ENCODE data around the gene CRYBA2.

DNA sequence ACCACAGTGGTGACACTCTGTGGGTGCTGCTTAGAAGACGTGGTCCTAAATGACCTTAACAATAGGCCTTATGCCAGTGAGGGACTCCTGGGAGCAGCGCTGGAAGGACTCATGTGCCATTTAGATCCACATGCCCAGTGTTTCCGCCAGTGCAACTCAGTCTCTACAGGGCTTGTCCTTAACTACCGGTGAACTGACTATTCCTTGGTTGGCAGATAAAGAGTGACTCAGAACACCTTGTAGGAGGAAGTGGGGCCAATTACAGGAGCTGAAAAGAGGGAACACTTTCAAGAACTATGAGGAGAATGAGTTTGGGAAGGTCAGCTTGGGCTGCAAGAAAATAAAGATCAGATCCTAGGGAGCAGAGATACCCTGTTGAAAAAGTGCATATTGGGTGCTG lies 35.6 kb downstream of the CRYBA2 start:
- no peak for TF ChIP-seq MAFK (IDR thresholded peaks at IDR 0.05; ENCODE audit: partially characterized antibody)
- TF ChIP-seq KDM5A (IDR thresholded peaks at IDR 0.05): no peak
- no peak for TF ChIP-seq JUNB (IDR thresholded peaks at IDR 0.05)
- TF ChIP-seq, protein P1, sequence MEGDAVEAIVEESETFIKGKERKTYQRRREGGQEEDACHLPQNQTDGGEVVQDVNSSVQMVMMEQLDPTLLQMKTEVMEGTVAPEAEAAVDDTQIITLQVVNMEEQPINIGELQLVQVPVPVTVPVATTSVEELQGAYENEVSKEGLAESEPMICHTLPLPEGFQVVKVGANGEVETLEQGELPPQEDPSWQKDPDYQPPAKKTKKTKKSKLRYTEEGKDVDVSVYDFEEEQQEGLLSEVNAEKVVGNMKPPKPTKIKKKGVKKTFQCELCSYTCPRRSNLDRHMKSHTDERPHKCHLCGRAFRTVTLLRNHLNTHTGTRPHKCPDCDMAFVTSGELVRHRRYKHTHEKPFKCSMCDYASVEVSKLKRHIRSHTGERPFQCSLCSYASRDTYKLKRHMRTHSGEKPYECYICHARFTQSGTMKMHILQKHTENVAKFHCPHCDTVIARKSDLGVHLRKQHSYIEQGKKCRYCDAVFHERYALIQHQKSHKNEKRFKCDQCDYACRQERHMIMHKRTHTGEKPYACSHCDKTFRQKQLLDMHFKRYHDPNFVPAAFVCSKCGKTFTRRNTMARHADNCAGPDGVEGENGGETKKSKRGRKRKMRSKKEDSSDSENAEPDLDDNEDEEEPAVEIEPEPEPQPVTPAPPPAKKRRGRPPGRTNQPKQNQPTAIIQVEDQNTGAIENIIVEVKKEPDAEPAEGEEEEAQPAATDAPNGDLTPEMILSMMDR (IDR thresholded peaks at IDR 0.05): no peak
- no peak for TF ChIP-seq EHMT2 (IDR thresholded peaks at IDR 0.05; ENCODE audit: low read depth)
- TF ChIP-seq EP300 (IDR thresholded peaks at IDR 0.05): no peak
- TF ChIP-seq POLR2A (IDR thresholded peaks at IDR 0.05; ENCODE audit: low read length): no peak
- TF ChIP-seq, protein P2, sequence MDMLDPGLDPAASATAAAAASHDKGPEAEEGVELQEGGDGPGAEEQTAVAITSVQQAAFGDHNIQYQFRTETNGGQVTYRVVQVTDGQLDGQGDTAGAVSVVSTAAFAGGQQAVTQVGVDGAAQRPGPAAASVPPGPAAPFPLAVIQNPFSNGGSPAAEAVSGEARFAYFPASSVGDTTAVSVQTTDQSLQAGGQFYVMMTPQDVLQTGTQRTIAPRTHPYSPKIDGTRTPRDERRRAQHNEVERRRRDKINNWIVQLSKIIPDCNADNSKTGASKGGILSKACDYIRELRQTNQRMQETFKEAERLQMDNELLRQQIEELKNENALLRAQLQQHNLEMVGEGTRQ (IDR thresholded peaks at IDR 0.05): no peak
- TF ChIP-seq, protein P3, sequence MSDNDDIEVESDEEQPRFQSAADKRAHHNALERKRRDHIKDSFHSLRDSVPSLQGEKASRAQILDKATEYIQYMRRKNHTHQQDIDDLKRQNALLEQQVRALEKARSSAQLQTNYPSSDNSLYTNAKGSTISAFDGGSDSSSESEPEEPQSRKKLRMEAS (IDR thresholded peaks at IDR 0.05): no peak
- no peak for TF ChIP-seq CEBPB (IDR thresholded peaks at IDR 0.05)

Measured in A549 (cell line).